SK-N-SH (cell line): ENCODE results near the gene BCAT1. TPM values are rescaled to one million over a fixed set of nuclear protein-coding genes. Genes with fewer than 3 reads are reported as not detected.

Experiments
- CTCF ChIA-PET: fragments of 300-600, 350-600 bp; formaldehyde crosslinking; extraction: SDS; loops from one replicate; lab custom pipeline; 2021; lab: Yijun Ruan, JAX
- POLR2A ChIA-PET: fragments of 350-600 bp; sonication (Branson Sonifier 250); formaldehyde crosslinking; extraction: SDS; loops from one replicate; lab custom pipeline; 2020; ENCODE audit warnings: antibody characterized with exemption, inconsistent platforms; lab: Yijun Ruan, JAX
- DNase-seq: peaks from one replicate; pipeline ENCODE4 v3.0.0; 2012
- H2AFZ ChIP-seq: fragments of 200-600 bp; sonication (generic); 2 replicates; pipeline ENCODE4 v1.8.1; 2016; ENCODE audit warnings: antibody characterized with exemption, mild to moderate bottlenecking, low read depth
- H3F3A ChIP-seq: fragments of 200-600 bp; sonication (generic); replicated peaks from 2 replicates; pipeline ENCODE3; 2016; ENCODE audit warnings: antibody characterized with exemption, mild to moderate bottlenecking; ENCODE audit not compliant: insufficient read depth
- H3K27ac ChIP-seq, 2 experiments: fragments of 200-500 bp in 1 of 2; fragments of 200-600 bp in 1 of 2; sonication (Bioruptor generic) in 1 of 2; sonication (generic), shearing (Covaris generic) in 1 of 2; 2 replicates each; pipeline versions ENCODE4 v1.5.1 to v1.6.1; 2014 to 2016; ENCODE audit warnings: low read depth in 2 of 2, inconsistent platforms in 1 of 2, low read length in 1 of 2, mild to moderate bottlenecking in 1 of 2, mixed read lengths in 1 of 2
- H3K27me3 ChIP-seq: fragments of 200-600 bp; sonication (generic), shearing (Covaris generic); 2 replicates; pipeline ENCODE4 v1.6.1; 2016; ENCODE audit warnings: mixed run types; ENCODE audit not compliant: insufficient read depth
- H3K36me3 ChIP-seq, 2 experiments: fragments of 200-500 bp in 1 of 2; fragments of 200-600 bp in 1 of 2; sonication (Bioruptor generic) in 1 of 2; sonication (generic) in 1 of 2; replicated peaks in 1 of 2; 2 replicates each; pipeline versions ENCODE3 to v1.5.1; 2014 to 2016; ENCODE audit warnings: low read length in 1 of 2, mild to moderate bottlenecking in 1 of 2; ENCODE audit not compliant: insufficient read depth in 2 of 2, control insufficient read depth in 1 of 2
- H3K4me1 ChIP-seq, 2 experiments: fragments of 200-500 bp in 1 of 2; fragments of 200-600 bp in 1 of 2; sonication (Bioruptor generic) in 1 of 2; sonication (generic), shearing (Covaris generic) in 1 of 2; 2 replicates each; pipeline versions ENCODE4 v1.5.1 to v1.6.1; 2014 to 2016; ENCODE audit warnings: low read depth in 1 of 2, low read length in 1 of 2, mixed run types in 1 of 2; ENCODE audit not compliant: insufficient read depth in 2 of 2, control insufficient read depth in 1 of 2
- H3K4me2 ChIP-seq: fragments of 200-600 bp; sonication (generic), shearing (Covaris generic); 2 replicates; pipeline ENCODE4 v1.6.1; 2017; ENCODE audit warnings: mixed run types
- H3K4me3 ChIP-seq, 2 experiments: fragments of 200-500 bp in 1 of 2; fragments of 200-600 bp in 1 of 2; sonication (Bioruptor generic) in 1 of 2; sonication (generic), shearing (Covaris generic) in 1 of 2; 2 replicates each; pipeline versions ENCODE4 v1.5.1 to v1.8.1; 2014 to 2016; ENCODE audit warnings: low read depth in 2 of 2, inconsistent platforms in 1 of 2, low read length in 1 of 2, mild to moderate bottlenecking in 1 of 2, mixed read lengths in 1 of 2, moderate library complexity in 1 of 2
- H3K79me2 ChIP-seq: fragments of 200-600 bp; sonication (generic); 2 replicates; pipeline ENCODE4 v1.8.1; 2017; ENCODE audit warnings: mild to moderate bottlenecking; ENCODE audit not compliant: insufficient read depth
- H3K9ac ChIP-seq: fragments of 200-600 bp; sonication (generic); 2 replicates; pipeline ENCODE4 v1.6.1; 2017; ENCODE audit warnings: mixed run types
- H3K9me2 ChIP-seq: fragments of 200-600 bp; sonication (generic); 2 replicates; pipeline ENCODE4 v1.6.1; 2017; ENCODE audit warnings: mixed run types
- H3K9me3 ChIP-seq: fragments of 200-600 bp; sonication (generic); 2 replicates; pipeline ENCODE4 v1.6.1; 2017; ENCODE audit warnings: mixed run types, mild to moderate bottlenecking, moderate library complexity
- H4K20me1 ChIP-seq: fragments of 200-600 bp; sonication (generic); 2 replicates; pipeline ENCODE4 v1.6.1; 2017; ENCODE audit warnings: mild to moderate bottlenecking, mixed run types; ENCODE audit not compliant: insufficient read depth
- CTCF ChIP-seq: fragments of 200-600 bp; sonication (generic); IDR thresholded peaks from 2 replicates; pipeline ENCODE4 v1.6.1; 2017; ENCODE audit warnings: antibody characterized with exemption, mild to moderate bottlenecking, moderate library complexity
- ELF1 ChIP-seq: IDR thresholded peaks from 2 replicates; pipeline ENCODE4 v1.4.0; 2012
- EZH2phosphoT487 ChIP-seq: fragments of 200-600 bp; sonication (generic); IDR thresholded peaks from 2 replicates; pipeline ENCODE4 v1.6.1; 2017; ENCODE audit warnings: low read depth, mixed run types, mild to moderate bottlenecking, antibody characterized with exemption, moderate library complexity, borderline replicate concordance
- FOSL2 ChIP-seq: IDR thresholded peaks from 2 replicates; pipeline ENCODE4 v1.4.0; 2012; ENCODE audit warnings: low read depth, mild to moderate bottlenecking, moderate library complexity, borderline replicate concordance
- FOXJ3 ChIP-seq: sonication (generic); formaldehyde crosslinking; IDR thresholded peaks from 2 replicates; pipeline ENCODE4 v1.5.1; 2020; ENCODE audit warnings: mild to moderate bottlenecking, missing genetic modification reagents
- GABPA ChIP-seq: IDR thresholded peaks from 2 replicates; pipeline ENCODE4 v1.4.0; 2012; ENCODE audit warnings: low read depth, mild to moderate bottlenecking
- MAX ChIP-seq: IDR thresholded peaks from 2 replicates; pipeline ENCODE4 v1.4.0; 2012; ENCODE audit warnings: low read depth
- MEF2A ChIP-seq: IDR thresholded peaks from 2 replicates; pipeline ENCODE4 v1.4.0; 2012; ENCODE audit warnings: low read depth, borderline replicate concordance
- MXI1 ChIP-seq: IDR thresholded peaks from 2 replicates; pipeline ENCODE4 v1.6.1; 2012; ENCODE audit warnings: mild to moderate bottlenecking, low read depth, low read length, improper control_type of control experiment
- NFIC ChIP-seq: IDR thresholded peaks from 2 replicates; pipeline ENCODE4 v1.4.0; 2012; ENCODE audit warnings: borderline replicate concordance
- RXRA ChIP-seq: IDR thresholded peaks from 2 replicates; pipeline ENCODE4 v1.4.0; 2012; ENCODE audit warnings: low read depth, mild to moderate bottlenecking, borderline replicate concordance
- SMC3 ChIP-seq: IDR thresholded peaks from 2 replicates; pipeline ENCODE4 v1.6.1; 2012; ENCODE audit warnings: low read depth, low read length, improper control_type of control experiment
- TCF12 ChIP-seq: IDR thresholded peaks from 2 replicates; pipeline ENCODE4 v1.4.0; 2012
- TEAD4 ChIP-seq: IDR thresholded peaks from 2 replicates; pipeline ENCODE4 v1.4.0; 2012; ENCODE audit warnings: mild to moderate bottlenecking, borderline replicate concordance; ENCODE audit not compliant: insufficient read depth
- YY1 ChIP-seq: IDR thresholded peaks from 2 replicates; pipeline ENCODE4 v1.4.0; 2012; ENCODE audit warnings: low read depth, mild to moderate bottlenecking
- WGBS: methylation state at CpG from one replicate; pipeline ENCODE4 v1.1.6; 2017; ENCODE audit warnings: low lambda C conversion rate; 5-methylcytosine and 5-hydroxymethylcytosine counted together
- polyA plus RNA-seq, 3 experiments: library from polyadenylated mRNA; depleted of rRNA; stranded (reverse); fragments of >200 nt; gene quantifications; 2 replicates each; pipeline ENCODE4 v1.2.3, GENCODE V29; 2012

The BCAT1 gene
- polyA plus RNA-seq, 1 of the 3 experiments (the other 2 are of a cell fraction) = 7.7 TPM

- TF ChIP-seq TEAD4 = no peak
- no peak for TF ChIP-seq EZH2phosphoT487
- TF ChIP-seq FOXJ3 (CRISPR knock-in tag) = no peak
- TF ChIP-seq, all 33 proteins: peak for 0
- Histone ChIP-seq H3K9me2 (no peaks in the 10 kb centered on the region), H3F3A (no peaks in the 10 kb centered on the region), H3K9me3 (no peaks in the 10 kb centered on the region), H3K9ac (no peak overlapping the region), H3K36me3 (no peaks in the 10 kb centered on the region), H3K27ac (no peak overlapping the region), H2AFZ (no peak overlapping the region), H3K4me2 (no peak overlapping the region), H4K20me1 (no peaks in the 10 kb centered on the region), H3K79me2 (no peaks in the 10 kb centered on the region), H3K27me3 (no peaks in the 10 kb centered on the region), H3K4me3 (no peak overlapping the region), H3K4me1 (peaks cover 0 to 10% of the 10 kb centered on the region in 2 experiments; a peak in 3 of 4 replicates)
- WGBS = 89% methylated on average over 8 of the region's 8 CpGs
- DNase-seq = no peak
- POLR2A ChIA-PET = interaction anchor here (0.6 kb wide), 1 partner anchor 651 kb away, joined by 3 read pairs; no protein-coding TSS in a partner anchor
- CTCF ChIA-PET = interaction anchor here (1.2 to 2.8 kb wide), 3 partner anchors 10 to 206 kb away, joined by 3 to 22 read pairs (median 3); no protein-coding TSS in a partner anchor
Measured at GRCh38 chr12:24777359-24777758, 171.5 kb downstream of the BCAT1 start.

- H3F3A ChIP-seq = no peaks in the 10 kb centered on the region
- H3K79me2 ChIP-seq = no peaks in the 10 kb centered on the region
- no peak overlapping the region for H3K4me3 ChIP-seq
- 45% methylated on average over 2 of the region's 2 CpGs for WGBS
- POLR2A ChIA-PET = interaction anchor here (0.6 kb wide), 1 partner anchor 651 kb away, joined by 3 read pairs; no protein-coding TSS in a partner anchor
- no peak for DNase-seq
- peaks cover 0 to 10% of the 10 kb centered on the region in 2 experiments; a peak in 3 of 4 replicates for H3K4me1 ChIP-seq
- H3K9ac ChIP-seq = no peak overlapping the region
- H2AFZ ChIP-seq = no peak overlapping the region
- CTCF ChIA-PET = interaction anchor here (2.8 kb wide), 1 partner anchor 10 kb away, joined by 22 read pairs; no protein-coding TSS in a partner anchor
- H3K9me3 ChIP-seq = no peaks in the 10 kb centered on the region
- no peaks in the 10 kb centered on the region for H3K27me3 ChIP-seq
- H3K27ac ChIP-seq = no peak overlapping the region
- H3K4me2 ChIP-seq = no peak overlapping the region
- H3K36me3 ChIP-seq = no peaks in the 10 kb centered on the region
- TF ChIP-seq SMC3 (no peak), NFIC (no peak), YY1 (no peak), GABPA (no peak), EZH2phosphoT487 (no peak), TEAD4 (no peak), RXRA (no peak), TCF12 (no peak), MAX (no peak), CTCF (no peak), ELF1 (no peak), FOSL2 (no peak), MXI1 (no peak), MEF2A (no peak)
- no peaks in the 10 kb centered on the region for H4K20me1 ChIP-seq
- H3K9me2 ChIP-seq = no peaks in the 10 kb centered on the region
Measured at GRCh38 chr12:24776861-24777260, 172.0 kb downstream of the BCAT1 start.
